Astrocyte (in vitro differentiated cells and primary cell): ENCODE measurements around the gene RAB17. TPM values are rescaled to one million over a fixed set of nuclear protein-coding genes. Genes with fewer than 3 reads are reported as not detected.

Experiments used
- DNase-seq: peaks from one replicate; pipeline ENCODE4 v3.0.0-alpha.2; 2010; ENCODE audit warnings: low read depth
- FAIRE-seq: peaks from 2 replicates; lab custom pipeline; 2011; peaks lifted over from hg19 to GRCh38; lab: Jason Lieb, UNC
- H2AFZ ChIP-seq: 2 replicates; pipeline ENCODE4 v1.6.0; 2012; ENCODE audit warnings: low read depth, low read length, inconsistent platforms
- H3K27ac ChIP-seq: 2 replicates; pipeline ENCODE4 v1.5.1; 2011; ENCODE audit warnings: low read depth, low read length, inconsistent platforms
- H3K27me3 ChIP-seq: 2 replicates; pipeline ENCODE4 v1.6.0; 2011; ENCODE audit warnings: low read length, inconsistent platforms; ENCODE audit not compliant: insufficient read depth
- H3K36me3 ChIP-seq: 2 replicates; pipeline ENCODE4 v1.5.1; 2011; ENCODE audit warnings: low read length, inconsistent platforms; ENCODE audit not compliant: insufficient read depth
- H3K4me1 ChIP-seq: 2 replicates; pipeline ENCODE4 v1.5.1; 2011; ENCODE audit warnings: low read length, inconsistent platforms; ENCODE audit not compliant: insufficient read depth
- H3K4me2 ChIP-seq: 2 replicates; pipeline ENCODE4 v1.6.0; 2012; ENCODE audit warnings: low read length, inconsistent platforms
- H3K4me3 ChIP-seq: 2 replicates; pipeline ENCODE4 v1.5.1; 2011; ENCODE audit warnings: low read depth, mild to moderate bottlenecking, low read length, inconsistent platforms; ENCODE audit not compliant: insufficient read depth
- H3K79me2 ChIP-seq: 2 replicates; pipeline ENCODE4 v1.6.0; 2012; ENCODE audit warnings: mild to moderate bottlenecking, low read length, inconsistent platforms; ENCODE audit not compliant: insufficient read depth
- H3K9ac ChIP-seq: 2 replicates; pipeline ENCODE4 v1.6.0; 2012; ENCODE audit warnings: mild to moderate bottlenecking, low read length, inconsistent platforms
- H3K9me3 ChIP-seq: 2 replicates; pipeline ENCODE4 v1.5.1; 2012; ENCODE audit warnings: low read depth, mild to moderate bottlenecking, low read length, inconsistent platforms; ENCODE audit not compliant: insufficient read depth
- H4K20me1 ChIP-seq: 2 replicates; pipeline ENCODE4 v1.6.0; 2012; ENCODE audit warnings: low read length, inconsistent platforms; ENCODE audit not compliant: insufficient read depth
- H3K27ac Mint-ChIP-seq: one replicate; pipeline ENCODE4 v1.8.0; 2021; ENCODE audit warnings: mild to moderate bottlenecking, mixed read lengths; ENCODE audit not compliant: unreplicated experiment
- H3K27me3 Mint-ChIP-seq: one replicate; pipeline ENCODE4 v1.8.0; 2021; ENCODE audit warnings: low read depth, mixed read lengths; ENCODE audit not compliant: unreplicated experiment
- H3K36me3 Mint-ChIP-seq: one replicate; pipeline ENCODE4 v1.8.0; 2021; ENCODE audit warnings: low read depth, mixed read lengths; ENCODE audit not compliant: unreplicated experiment
- H3K4me1 Mint-ChIP-seq: one replicate; pipeline ENCODE4 v1.8.0; 2021; ENCODE audit warnings: low read depth, mixed read lengths; ENCODE audit not compliant: unreplicated experiment
- H3K4me3 Mint-ChIP-seq: one replicate; pipeline ENCODE4 v1.8.0; 2021; ENCODE audit warnings: mild to moderate bottlenecking, moderate library complexity, mixed read lengths; ENCODE audit not compliant: unreplicated experiment
- H3K9me3 Mint-ChIP-seq: one replicate; pipeline ENCODE4 v1.8.0; 2021; ENCODE audit warnings: mild to moderate bottlenecking, mixed read lengths; ENCODE audit not compliant: unreplicated experiment
- CTCF ChIP-seq: IDR thresholded peaks from 2 replicates; pipeline ENCODE4 v1.5.1; 2011; ENCODE audit warnings: low read depth, mild to moderate bottlenecking, inconsistent platforms, low read length, moderate library complexity; ENCODE audit not compliant: insufficient read depth
- EZH2 ChIP-seq: IDR thresholded peaks from 2 replicates; pipeline ENCODE4 v1.6.1; 2012; ENCODE audit warnings: mild to moderate bottlenecking, low read length, inconsistent platforms; ENCODE audit not compliant: insufficient read depth
- total RNA-seq: library from RNA; stranded (reverse); gene quantifications from 2 replicates; pipeline ENCODE4 v1.2.1, GENCODE V29; 2021

RAB17 gene
- total RNA-seq, 1 donor from 2014 or later = 1.4 TPM

- Mint-ChIP-seq H3K27ac (no peak overlapping the region), H3K4me3 (peak overlapping the region; percentile 31), H3K9me3 (peaks cover 2% of the 10 kb centered on the region), H3K4me1 (no peaks in the 10 kb centered on the region), H3K27me3 (peaks cover 13% of the 10 kb centered on the region), H3K36me3 (peaks cover 20% of the 10 kb centered on the region)
- no peaks in the 10 kb centered on the region for H3K27me3 ChIP-seq
- H3K79me2 ChIP-seq = no peaks in the 10 kb centered on the region
- H3K27ac ChIP-seq = no peak overlapping the region
- no peaks in the 10 kb centered on the region for H3K9me3 ChIP-seq
- FAIRE-seq (no peak), DNase-seq (no peak)
- no peaks in the 10 kb centered on the region for H3K4me1 ChIP-seq
- no peaks in the 10 kb centered on the region for H4K20me1 ChIP-seq
- peaks cover 35% of the 10 kb centered on the region for H3K36me3 ChIP-seq
- TF ChIP-seq EZH2 (no peak), CTCF (no peak)
- H2AFZ ChIP-seq = no peak overlapping the region
- H3K9ac ChIP-seq = no peak overlapping the region
- H3K4me3 ChIP-seq = no peak overlapping the region
- H3K4me2 ChIP-seq = no peak overlapping the region
Measured at GRCh38 chr2:237546040-237546875, 44.3 kb downstream of the RAB17 start.

GRCh38 chr2:237542001-237542704, 48.4 kb downstream of the RAB17 start:
- Histone ChIP-seq H3K4me1 (peaks cover 7% of the 10 kb centered on the region), H3K27ac (no peak overlapping the region), H3K4me2 (no peak overlapping the region), H3K4me3 (no peak overlapping the region), H3K36me3 (peaks cover 15% of the 10 kb centered on the region), H3K9me3 (no peaks in the 10 kb centered on the region), H4K20me1 (no peaks in the 10 kb centered on the region), H2AFZ (no peak overlapping the region), H3K27me3 (no peaks in the 10 kb centered on the region), H3K79me2 (no peaks in the 10 kb centered on the region), H3K9ac (no peak overlapping the region)
- peaks cover 13% of the 10 kb centered on the region for H3K36me3 Mint-ChIP-seq
- H3K9me3 Mint-ChIP-seq = peaks cover 5% of the 10 kb centered on the region
- no peak for TF ChIP-seq EZH2
- TF ChIP-seq CTCF = no peak
- no peaks in the 10 kb centered on the region for H3K4me1 Mint-ChIP-seq
- no peak overlapping the region for H3K4me3 Mint-ChIP-seq
- H3K27ac Mint-ChIP-seq = no peak overlapping the region
- no peak for FAIRE-seq
- no peak for DNase-seq
- peaks cover 10% of the 10 kb centered on the region for H3K27me3 Mint-ChIP-seq
